Measurements from ENCODE around the gene BMPR1A.
"Not testable (repeated sequence)": the region's sequence is repeated elsewhere in the genome, so short reads cannot be mapped to it uniquely, and the experiment has no call there.

BMPR1A gene

GRCh38 chr10:86730227-86730626 lies 26.2 kb upstream of the BMPR1A start:
- DNase-seq: no peak

GRCh38 chr10:86732771-86733170 lies 23.6 kb upstream of the BMPR1A start:
- no peak for DNase-seq

- DNase-seq: no peak
Measured at GRCh38 chr10:86733260-86733671, 23.2 kb upstream of the BMPR1A start.

GRCh38 chr10:86734207-86734988 lies 22.0 kb upstream of the BMPR1A start:
- DNase-seq: no peak

GRCh38 chr10:86735278-86735677 lies 21.1 kb upstream of the BMPR1A start:
- DNase-seq: not testable (repeated sequence)

GRCh38 chr10:86742230-86742629 lies 14.2 kb upstream of the BMPR1A start:
- no peak for DNase-seq

GRCh38 chr10:86744067-86744725 lies 12.2 kb upstream of the BMPR1A start:
- no peak for DNase-seq

GRCh38 chr10:86747796-86748581 lies 8.4 kb upstream of the BMPR1A start:
- DNase-seq: no peak

- DNase-seq: no peak
Measured at GRCh38 chr10:86749854-86750253, 6.6 kb upstream of the BMPR1A start.

GRCh38 chr10:86751477-86751876 lies 4.9 kb upstream of the BMPR1A start:
- DNase-seq: no peak

- DNase-seq: peak in 1 of 2 experiments; percentile 6
Measured at GRCh38 chr10:86752311-86752710, 4.1 kb upstream of the BMPR1A start.

GRCh38 chr10:86753051-86753450 lies 3.4 kb upstream of the BMPR1A start:
- DNase-seq: no peak

GRCh38 chr10:86753638-86754434 lies 2.6 kb upstream of the BMPR1A start:
- DNase-seq: peak in 1 of 2 experiments; percentile 11

GRCh38 chr10:86755454-86755739 lies 1.0 kb upstream of the BMPR1A start:
- DNase-seq: no peak

GRCh38 chr10:86755740-86756510 lies 494 bp upstream of the BMPR1A start:
- DNase-seq: peak; percentile 55 to 92

GRCh38 chr10:86757113-86757972 lies 924 bp downstream of the BMPR1A start:
- DNase-seq: peak; percentile 19 to 39

GRCh38 chr10:86758189-86759072 lies 2.0 kb downstream of the BMPR1A start:
- DNase-seq: peak; percentile 8 to 24

GRCh38 chr10:86759073-86759672 lies 2.8 kb downstream of the BMPR1A start:
- DNase-seq: no peak

- no peak for DNase-seq
Measured at GRCh38 chr10:86763404-86763803, 7.0 kb downstream of the BMPR1A start.

- DNase-seq: no peak
Measured at GRCh38 chr10:86765548-86765947, 9.1 kb downstream of the BMPR1A start.

All from NCI-H526 (cell line).